ENCODE data around the gene RNF215. TPM values are rescaled to one million over a fixed set of nuclear protein-coding genes. Genes with fewer than 3 reads are reported as not detected.

RNF215 gene
- polyA plus RNA-seq, 3 donors, result 16.8 to 24.8 (median 23.7) TPM

DNA sequence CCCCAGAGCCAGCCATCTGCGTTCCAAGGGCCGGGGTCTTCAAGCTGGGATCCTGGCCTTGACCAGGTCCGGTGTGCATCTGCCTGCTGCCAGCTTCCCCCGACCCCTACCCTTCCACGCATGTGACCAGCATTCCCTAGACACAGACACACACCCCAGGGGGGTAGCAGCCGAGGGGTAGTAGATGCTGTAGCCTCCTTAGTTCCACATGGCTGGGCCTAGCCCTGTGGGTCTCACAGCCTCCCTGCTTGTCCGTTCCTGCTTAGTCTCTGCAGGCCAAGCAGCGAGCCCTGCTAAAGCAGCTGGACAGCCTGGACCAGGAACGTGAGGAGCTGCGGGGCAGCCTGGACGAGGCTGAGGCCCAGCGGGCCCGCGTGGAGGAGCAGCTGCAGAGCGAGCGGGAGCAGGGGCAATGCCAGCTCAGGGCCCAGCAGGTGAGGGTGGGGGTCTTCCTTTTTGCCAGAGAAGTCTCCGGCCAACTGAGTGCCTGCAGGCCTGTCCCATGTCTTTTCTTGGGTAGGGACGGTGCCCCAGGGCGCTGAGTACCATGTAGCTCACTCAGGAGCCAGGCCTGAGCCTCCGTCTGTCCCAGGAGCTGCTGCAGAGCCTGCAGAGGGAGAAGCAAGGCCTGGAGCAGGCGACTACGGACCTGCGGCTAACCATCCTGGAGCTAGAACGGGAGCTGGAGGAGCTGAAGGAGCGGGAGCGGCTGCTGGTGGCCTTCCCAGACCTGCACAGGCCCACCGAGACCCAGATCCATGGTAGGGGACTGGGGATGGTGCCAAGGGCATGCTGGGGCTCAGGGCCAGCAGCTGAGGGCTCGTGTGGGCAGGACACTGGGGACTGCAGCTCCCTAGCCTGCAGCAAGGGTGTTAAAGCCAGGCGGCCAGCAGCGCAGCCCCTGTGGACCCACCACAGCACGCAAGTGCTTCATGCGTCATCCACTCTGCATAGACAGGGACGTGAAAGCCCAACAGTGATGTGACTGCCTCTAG, 13.6 kb downstream of the RNF215 start:
- DNase-seq (ENCODE audit: extremely low read depth in 1 of 11, low read depth in 9 of 11, low spot score in 4 of 11), result no peak

DNA sequence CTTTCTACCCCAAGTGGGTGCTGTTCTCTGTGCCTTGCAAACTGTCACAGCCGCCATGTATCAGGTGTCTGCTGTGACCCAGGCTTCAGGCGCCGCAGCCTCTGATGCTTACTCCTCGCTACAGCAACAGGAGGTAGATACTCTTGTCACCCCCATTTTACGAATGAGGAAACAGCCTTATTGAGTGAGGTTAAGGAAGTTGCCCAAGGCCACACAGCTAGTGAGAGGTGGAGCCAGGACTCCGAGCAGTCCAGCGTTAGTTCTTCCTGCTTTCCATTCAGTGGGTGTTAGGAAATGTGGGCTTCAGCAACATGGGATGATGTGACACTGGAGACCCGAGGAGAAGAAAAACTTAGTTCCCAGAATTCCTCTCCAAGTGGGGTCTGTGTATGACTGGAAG, 14.3 kb downstream of the RNF215 start:
- no peak for DNase-seq (ENCODE audit: extremely low read depth in 1 of 11, low read depth in 9 of 11, low spot score in 4 of 11)

DNA sequence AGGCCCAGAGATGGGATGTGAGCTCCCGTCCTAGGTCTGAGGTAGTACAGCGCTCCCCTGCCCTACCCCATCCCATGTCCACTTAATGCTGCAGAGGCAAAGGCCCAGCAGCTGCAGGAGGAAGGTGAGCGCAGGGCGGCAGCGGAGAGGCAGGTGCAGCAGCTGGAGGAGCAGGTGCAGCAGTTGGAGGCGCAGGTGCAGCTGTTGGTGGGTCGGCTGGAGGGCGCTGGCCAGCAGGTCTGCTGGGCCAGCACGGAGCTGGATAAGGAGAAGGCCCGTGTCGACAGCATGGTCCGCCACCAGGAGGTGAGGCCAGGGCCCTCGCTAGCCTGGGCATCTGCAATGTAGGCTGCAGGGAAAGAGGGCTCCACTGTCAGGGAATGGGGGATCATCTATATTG, 15.2 kb downstream of the RNF215 start:
- no peak for DNase-seq (ENCODE audit: extremely low read depth in 1 of 11, low read depth in 9 of 11, low spot score in 4 of 11)

DNA sequence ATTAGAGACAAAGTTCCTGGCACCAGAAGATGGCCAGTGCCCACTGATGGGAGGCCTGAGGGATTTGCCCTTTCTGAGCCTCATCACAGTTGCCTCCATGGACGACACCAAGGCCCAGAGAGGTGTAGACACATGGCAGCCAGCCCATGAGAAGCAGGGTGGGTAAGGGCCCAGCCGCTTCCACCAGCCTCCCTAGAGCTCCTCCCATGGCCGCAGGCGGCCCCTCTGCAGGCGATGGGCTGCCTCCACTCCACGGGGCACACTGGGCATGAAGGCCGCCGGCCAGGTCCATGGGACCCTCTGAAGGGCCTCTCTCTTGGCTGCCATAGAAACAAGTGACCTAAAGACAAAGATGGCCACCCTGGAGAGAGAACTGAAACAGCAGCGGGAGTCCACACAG, 15.9 kb downstream of the RNF215 start:
- DNase-seq (ENCODE audit: extremely low read depth in 1 of 11, low read depth in 9 of 11, low spot score in 4 of 11), result no peak

DNA sequence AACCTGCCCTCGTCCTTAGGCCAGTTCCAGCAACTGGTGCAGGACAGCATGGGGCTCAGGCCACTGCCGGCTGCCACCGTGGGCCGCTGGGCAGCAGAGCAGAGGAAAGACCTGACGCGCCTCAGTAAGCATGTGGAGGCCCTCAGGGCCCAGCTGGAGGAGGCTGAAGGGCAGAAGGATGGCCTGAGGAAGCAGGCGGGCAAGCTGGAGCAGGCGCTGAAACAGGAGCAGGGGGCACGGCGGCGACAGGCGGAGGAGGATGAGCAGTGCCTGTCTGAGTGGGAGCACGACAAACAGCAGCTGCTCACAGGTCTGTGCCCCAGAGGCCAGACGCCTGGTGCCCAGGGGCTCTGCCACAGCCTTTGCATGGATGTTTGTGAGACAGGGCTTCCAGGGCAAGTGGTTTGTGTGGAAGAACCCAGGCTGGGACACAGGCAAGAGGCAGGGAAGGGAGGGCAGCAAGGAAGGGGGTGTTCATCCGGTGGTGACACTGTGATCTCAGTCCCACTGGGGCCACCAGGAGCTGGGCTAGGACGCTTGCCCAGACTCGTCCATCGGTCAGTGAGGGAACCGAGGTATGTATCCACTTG, 16.5 kb downstream of the RNF215 start:
- DNase-seq (ENCODE audit: extremely low read depth in 1 of 11, low read depth in 9 of 11, low spot score in 4 of 11), result peak in 4 of 11 donors; percentile 40 to 59 (median 56)

GRCh38 chr22:30368420-30368819, 18.8 kb downstream of the RNF215 start:
- DNase-seq (ENCODE audit: extremely low read depth in 1 of 11, low read depth in 9 of 11, low spot score in 4 of 11), result no peak

DNA sequence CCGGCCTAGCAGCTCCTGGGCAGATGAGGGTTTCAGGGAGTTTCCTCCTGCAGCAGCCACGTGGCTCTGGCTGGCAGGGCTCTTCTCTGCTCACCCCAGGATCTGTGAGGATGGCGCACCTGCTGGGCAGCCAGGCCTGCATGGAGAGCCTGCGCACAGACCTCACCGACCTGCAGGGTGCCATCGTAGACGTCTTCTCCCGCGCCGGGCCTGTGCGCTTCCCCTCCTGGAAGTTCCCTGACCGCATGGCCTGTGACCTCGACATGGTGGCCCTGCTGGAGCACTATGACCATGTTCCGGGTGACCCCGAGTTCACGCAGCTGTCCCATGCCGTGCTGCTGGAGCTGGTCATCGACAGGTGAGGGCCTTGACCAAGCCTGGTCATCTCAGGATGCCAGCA, 21.3 kb downstream of the RNF215 start:
- DNase-seq (ENCODE audit: extremely low read depth in 1 of 11, low read depth in 9 of 11, low spot score in 4 of 11), result no peak

GRCh38 chr22:30362651-30363281, 24.4 kb downstream of the RNF215 start:
- DNase-seq (ENCODE audit: extremely low read depth in 1 of 11, low read depth in 9 of 11, low spot score in 4 of 11), result no peak

- no peak for DNase-seq (ENCODE audit: extremely low read depth in 1 of 11, low read depth in 9 of 11, low spot score in 4 of 11)
Measured at GRCh38 chr22:30361916-30362650, 25.1 kb downstream of the RNF215 start.

DNA sequence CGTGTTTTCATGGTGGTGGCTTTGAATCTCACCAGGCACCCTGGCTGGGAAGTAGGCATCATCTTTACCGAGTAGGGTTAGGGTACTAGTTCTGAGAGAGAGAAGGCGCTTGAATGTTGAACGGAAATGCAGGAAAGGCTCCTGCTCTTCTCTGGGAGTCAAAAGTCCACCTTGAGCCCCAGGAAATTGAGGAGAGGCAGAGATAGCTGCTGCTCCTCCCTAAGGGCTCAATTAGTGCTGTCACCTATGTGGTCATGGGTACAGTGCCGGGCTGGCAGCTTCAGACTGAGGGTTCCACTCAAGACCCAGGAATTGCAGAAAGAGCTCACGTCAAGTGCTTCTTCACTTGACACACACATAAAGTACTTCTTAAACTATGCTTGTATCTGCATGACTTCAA, 28.7 kb downstream of the RNF215 start:
- no peak for DNase-seq (ENCODE audit: extremely low read depth in 1 of 11, low read depth in 9 of 11, low spot score in 4 of 11)

GRCh38 chr22:30357650-30358215, 29.5 kb downstream of the RNF215 start:
- no peak for DNase-seq (ENCODE audit: extremely low read depth in 1 of 11, low read depth in 9 of 11, low spot score in 4 of 11)

DNA sequence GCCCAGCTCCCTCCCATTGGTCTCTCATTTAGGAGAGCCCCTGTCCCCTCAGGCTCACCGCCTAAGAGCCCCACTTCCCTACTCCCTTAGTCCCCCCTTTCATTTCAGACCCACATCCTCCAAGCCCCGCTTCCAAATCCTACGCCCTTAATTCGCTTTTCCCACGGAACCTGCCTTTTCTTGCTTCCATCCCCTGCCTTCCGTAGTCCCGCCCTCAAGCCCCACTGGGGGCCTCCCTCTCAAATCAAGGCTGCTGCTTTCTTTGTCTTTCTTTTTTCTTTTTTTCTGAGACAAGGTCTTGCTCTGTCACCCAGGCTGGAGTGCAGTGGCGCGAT, 30.0 kb downstream of the RNF215 start:
- peak in 4 of 11 donors; percentile 28 to 45 (median 38) for DNase-seq (ENCODE audit: extremely low read depth in 1 of 11, low read depth in 9 of 11, low spot score in 4 of 11)

GRCh38 chr22:30356449-30357235, 30.6 kb downstream of the RNF215 start, which contains the start of the genes CCDC157 and SF3A1:
CCDC157 (plus strand) TSS chr22:30357007; CDS start chr22:30366001, 8,994 bp downstream.
SF3A1 (minus strand) TSS chr22:30356894; CDS start chr22:30356792, 102 bp downstream.
- peak; percentile 77 to 89 (median 87) for DNase-seq (ENCODE audit: extremely low read depth in 1 of 11, low read depth in 9 of 11, low spot score in 4 of 11)

- no peak for DNase-seq (ENCODE audit: extremely low read depth in 1 of 11, low read depth in 9 of 11, low spot score in 4 of 11)
Measured at GRCh38 chr22:30354644-30355043, 32.6 kb downstream of the RNF215 start.

GRCh38 chr22:30351226-30351625, 36.0 kb downstream of the RNF215 start:
- DNase-seq (ENCODE audit: extremely low read depth in 1 of 11, low read depth in 9 of 11, low spot score in 4 of 11), result no peak

GRCh38 chr22:30348809-30349208, 38.4 kb downstream of the RNF215 start:
- DNase-seq (ENCODE audit: extremely low read depth in 1 of 11, low read depth in 9 of 11, low spot score in 4 of 11), result no peak

DNA sequence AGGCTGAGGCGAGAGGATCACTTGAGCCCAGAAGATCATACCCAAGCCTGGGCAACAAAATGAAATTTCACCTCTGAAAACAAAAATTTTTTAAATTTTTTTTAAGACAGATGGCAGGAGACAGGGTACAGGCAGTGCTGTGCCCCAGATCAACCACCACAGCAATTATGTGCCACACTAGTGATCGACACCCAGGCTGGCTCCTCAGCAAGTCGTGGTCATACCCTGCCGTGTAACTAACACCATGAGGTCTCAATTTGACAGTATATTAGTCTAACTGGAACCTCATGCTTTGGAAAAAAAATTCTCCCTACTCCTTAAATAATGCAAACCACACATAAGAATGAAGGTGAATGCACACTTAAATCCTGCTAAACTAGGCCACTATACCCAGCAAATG, 38.8 kb downstream of the RNF215 start:
- no peak for DNase-seq (ENCODE audit: extremely low read depth in 1 of 11, low read depth in 9 of 11, low spot score in 4 of 11)

DNA sequence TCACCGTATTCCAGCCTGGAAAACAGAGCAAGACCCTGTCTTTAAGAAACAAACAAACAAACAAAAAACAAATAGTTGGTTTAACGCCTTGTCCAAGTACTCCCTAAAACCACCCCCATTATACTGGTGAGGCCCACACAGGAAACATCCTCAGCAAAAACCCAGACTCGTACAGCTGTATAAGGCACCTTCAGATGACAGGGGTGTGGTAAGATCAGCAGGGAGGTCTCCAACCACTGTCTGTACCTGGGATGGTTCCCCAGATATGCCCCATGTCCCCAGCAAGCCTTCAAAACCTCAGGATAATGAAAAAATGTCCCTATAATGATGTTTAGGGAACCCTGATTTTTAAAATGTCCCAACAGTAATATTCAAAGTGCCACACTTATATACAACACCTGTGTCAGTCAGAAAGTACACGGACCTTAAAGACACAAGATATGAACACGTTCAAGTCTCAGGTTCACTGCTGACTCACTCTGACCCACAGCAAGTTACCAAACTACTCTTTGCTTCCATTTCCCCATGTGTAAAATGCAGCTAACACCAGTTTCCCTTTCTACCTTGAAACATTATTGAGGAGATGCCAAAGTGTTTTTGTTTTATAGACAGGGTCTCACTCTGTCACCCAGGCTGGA, 39.8 kb downstream of the RNF215 start:
- no peak for DNase-seq (ENCODE audit: extremely low read depth in 1 of 11, low read depth in 9 of 11, low spot score in 4 of 11)
